ENCODE results near the gene SLC8A3. TPM values are rescaled to one million over a fixed set of nuclear protein-coding genes. Genes with fewer than 3 reads are reported as not detected.

The SLC8A3 gene
- total and polyA plus RNA-seq, 2 donors (not counting 3 experiments of a cell fraction or from before 2014, with no cell fraction given): not detected

- no peak for TF ChIP-seq MAX (IDR thresholded peaks at IDR 0.05; ENCODE audit: insufficient read depth, insufficient read length)
- TF ChIP-seq MYC (IDR thresholded peaks at IDR 0.05; ENCODE audit: low read depth, low read length): no peak
- no peak for TF ChIP-seq GATA2 (IDR thresholded peaks at IDR 0.05; ENCODE audit: insufficient read depth, insufficient read length, low read depth, low read length)
- no peak for TF ChIP-seq EZH2 (IDR thresholded peaks at IDR 0.05; ENCODE audit: borderline replicate concordance, low read depth, low read length, severe bottlenecking)
- TF ChIP-seq CTCF (IDR thresholded peaks at IDR 0.05; ENCODE audit: extremely low read depth in 1 of 2, insufficient read depth in 1 of 2, low read depth in 1 of 2, low read length in 2 of 2): no peak
- TF ChIP-seq JUN (IDR thresholded peaks at IDR 0.05; ENCODE audit: borderline replicate concordance, insufficient read depth, insufficient read length, low read depth): no peak
- no peak for TF ChIP-seq FOS (IDR thresholded peaks at IDR 0.05; ENCODE audit: borderline replicate concordance, insufficient read depth, low read length)
- TF ChIP-seq POLR2A (IDR thresholded peaks at IDR 0.05; ENCODE audit: low read depth, low read length): no peak
- TF ChIP-seq POLR2AphosphoS5 (IDR thresholded peaks at IDR 0.05; ENCODE audit: insufficient read depth, low read depth, low read length): no peak
- Histone ChIP-seq H3K4me2 (ENCODE audit: insufficient read depth, low read length) (no peak overlapping the region), H3K9me3 (replicated peaks; ENCODE audit: control insufficient read depth, insufficient read depth, low read length) (no peaks in the 10 kb centered on the region), H3K9ac (replicated peaks; ENCODE audit: extremely low read depth, insufficient read depth, low read length) (no peak overlapping the region), H2AFZ (ENCODE audit: low read depth, low read length) (no peak overlapping the region), H3K9me1 (replicated peaks; ENCODE audit: control insufficient read depth, extremely low read depth, insufficient read depth, low read length) (no peaks in the 10 kb centered on the region), H3K4me1 (ENCODE audit: control insufficient read depth, extremely low read depth, insufficient read depth, low read length) (no peaks in the 10 kb centered on the region), H3K36me3 (ENCODE audit: control insufficient read depth in 2 of 2, extremely low read depth in 1 of 2, insufficient read depth in 2 of 2, low read length in 2 of 2) (no peaks in the 10 kb centered on the region), H3K79me2 (ENCODE audit: control insufficient read depth, insufficient read depth, low read length) (no peaks in the 10 kb centered on the region), H3K27ac (ENCODE audit: insufficient read depth, low read depth, low read length) (no peak overlapping the region), H4K20me1 (replicated peaks; ENCODE audit: control insufficient read depth, extremely low read depth, insufficient read depth, low read length) (no peaks in the 10 kb centered on the region), H3K4me3 (replicated peaks in 1 of 3; ENCODE audit: insufficient read depth in 1 of 3, low read depth in 1 of 3, low read length in 3 of 3) (no peak overlapping the region), H3K27me3 (ENCODE audit: control insufficient read depth in 2 of 2, insufficient read depth in 2 of 2, low read length in 2 of 2) (no peaks in the 10 kb centered on the region)
- dilution Hi-C loops (cut with MboI; ENCODE audit: extremely low pct_ligation_motif_present, low sequenced_read_pairs): no loop called here
- CTCF ChIA-PET: no interaction called here
- FAIRE-seq (no peak), DNase-seq (ENCODE audit: low read depth, low spot score) (no peak)
- intact Hi-C loops (cut with micrococcal nuclease): no loop called here
- POLR2A ChIA-PET: no interaction called here
- no TSS peak for BruUV-seq (replicated peaks)
These were observed 72.5 kb downstream of the SLC8A3 start for GRCh38 chr14:70116278-70116677.

All from endothelial cell of umbilical vein (primary cell).